HG03135 (cell line): ENCODE results near the gene NUCB1.
"Not testable (repeated sequence)": the region's sequence is repeated elsewhere in the genome, so short reads cannot be mapped to it uniquely, and the experiment has no call there.

Source experiments
- ATAC-seq: cut with Tn5 transposase; IDR thresholded peaks from one replicate; pipeline ENCODE4 v1.9.1; 2021; ENCODE audit warnings: mild to moderate bottlenecking, moderate library complexity; ENCODE audit not compliant: unreplicated experiment

The NUCB1 gene

GRCh38 chr19:48873476-48874302, 26.4 kb upstream of the NUCB1 start:
- no peak for ATAC-seq

GRCh38 chr19:48874303-48875135, 25.6 kb upstream of the NUCB1 start:
- ATAC-seq: no peak

- ATAC-seq: not testable (repeated sequence)
Measured at GRCh38 chr19:48876043-48876981, 23.8 kb upstream of the NUCB1 start.

- ATAC-seq: no peak
Measured at GRCh38 chr19:48877855-48878195, 22.3 kb upstream of the NUCB1 start.

- no peak for ATAC-seq
Measured at GRCh38 chr19:48878196-48879024, 21.7 kb upstream of the NUCB1 start.

GRCh38 chr19:48879025-48879637, 21.0 kb upstream of the NUCB1 start:
- ATAC-seq: no peak

GRCh38 chr19:48879696-48880095, 20.4 kb upstream of the NUCB1 start:
- not testable (repeated sequence) for ATAC-seq

GRCh38 chr19:48881741-48882657, 18.1 kb upstream of the NUCB1 start:
- ATAC-seq: no peak

- ATAC-seq: no peak
Measured at GRCh38 chr19:48883726-48884125, 16.4 kb upstream of the NUCB1 start.

- no peak for ATAC-seq
Measured at GRCh38 chr19:48887861-48888612, 12.1 kb upstream of the NUCB1 start.

- not testable (repeated sequence) for ATAC-seq
Measured at GRCh38 chr19:48889496-48889895, 10.6 kb upstream of the NUCB1 start.

- no peak for ATAC-seq
Measured at GRCh38 chr19:48890551-48890950, 9.6 kb upstream of the NUCB1 start.

- ATAC-seq: no peak
Measured at GRCh38 chr19:48895226-48895625, 4.9 kb upstream of the NUCB1 start.

- no peak for ATAC-seq
Measured at GRCh38 chr19:48896191-48896720, 3.9 kb upstream of the NUCB1 start.

GRCh38 chr19:48897181-48897580, 2.9 kb upstream of the NUCB1 start:
- ATAC-seq: no peak

GRCh38 chr19:48899386-48899749, 744 bp upstream of the NUCB1 start:
- not testable (repeated sequence) for ATAC-seq

GRCh38 chr19:48900477-48901406, 630 bp downstream of the NUCB1 start:
- no peak for ATAC-seq
